A673 (cell line): ENCODE results near the gene POLE3.

Experiments used
- EZH2 ChIP-seq: fragments of 200-600 bp; sonication (generic); IDR thresholded peaks from 2 replicates; pipeline ENCODE4 v1.6.1; 2017; ENCODE audit warnings: borderline replicate concordance, low read depth, mild to moderate bottlenecking, mixed read lengths, antibody characterized with exemption, low read length; ENCODE audit not compliant: poor library complexity, severe bottlenecking
- TF ChIP-seq, protein P1 (sequence below): fragments of 300-800, 200-600 bp; sonication (generic); conservative IDR thresholded peaks from 2 replicates; pipeline ENCODE4 v1.5.1; 2017; ENCODE audit warnings: low read depth, mild to moderate bottlenecking, antibody characterized with exemption, low read length, moderate library complexity, mixed read lengths

GRCh38 chr9:113360242-113360842 lies 50.1 kb downstream of the POLE3 start:
- TF ChIP-seq, protein P1, sequence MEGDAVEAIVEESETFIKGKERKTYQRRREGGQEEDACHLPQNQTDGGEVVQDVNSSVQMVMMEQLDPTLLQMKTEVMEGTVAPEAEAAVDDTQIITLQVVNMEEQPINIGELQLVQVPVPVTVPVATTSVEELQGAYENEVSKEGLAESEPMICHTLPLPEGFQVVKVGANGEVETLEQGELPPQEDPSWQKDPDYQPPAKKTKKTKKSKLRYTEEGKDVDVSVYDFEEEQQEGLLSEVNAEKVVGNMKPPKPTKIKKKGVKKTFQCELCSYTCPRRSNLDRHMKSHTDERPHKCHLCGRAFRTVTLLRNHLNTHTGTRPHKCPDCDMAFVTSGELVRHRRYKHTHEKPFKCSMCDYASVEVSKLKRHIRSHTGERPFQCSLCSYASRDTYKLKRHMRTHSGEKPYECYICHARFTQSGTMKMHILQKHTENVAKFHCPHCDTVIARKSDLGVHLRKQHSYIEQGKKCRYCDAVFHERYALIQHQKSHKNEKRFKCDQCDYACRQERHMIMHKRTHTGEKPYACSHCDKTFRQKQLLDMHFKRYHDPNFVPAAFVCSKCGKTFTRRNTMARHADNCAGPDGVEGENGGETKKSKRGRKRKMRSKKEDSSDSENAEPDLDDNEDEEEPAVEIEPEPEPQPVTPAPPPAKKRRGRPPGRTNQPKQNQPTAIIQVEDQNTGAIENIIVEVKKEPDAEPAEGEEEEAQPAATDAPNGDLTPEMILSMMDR, result no peak
- no peak for TF ChIP-seq EZH2
